Body of pancreas (tissue), 4 donors: Measurements from ENCODE around the gene YPEL4. TPM values are rescaled to one million over a fixed set of nuclear protein-coding genes. Genes with fewer than 3 reads are reported as not detected.
A peak's percentile ranks its signal among the peaks of the same experiment; 100 is the strongest.

ENCODE experiments used
- ATAC-seq: fragments of 150-250 bp; one replicate; pipeline ENCODE4 v1.9.1; 2016
- DNase-seq, 4 donors: peaks; one replicate each; pipeline ENCODE4 v3.0.0-alpha.2; 2019
- H3K27ac ChIP-seq, 4 donors: fragments of 200-600 bp; sonication (generic); 1 replicate in 3 of 4; 2 replicates in 1 of 4; pipeline versions ENCODE4 v1.5.1 to v1.6.1; 2016 to 2019; ENCODE audit warnings: mild to moderate bottlenecking in 1 of 4, mixed read lengths in 1 of 4, moderate library complexity in 1 of 4
- H3K27me3 ChIP-seq, 2 donors: fragments of 200-600 bp; sonication (generic); one replicate each; pipeline ENCODE4 v1.6.0; 2016; ENCODE audit warnings: mild to moderate bottlenecking in 1 of 2
- H3K36me3 ChIP-seq, 2 donors: fragments of 200-600 bp; sonication (generic); replicated peaks in 1 of 2; 2 replicates each; pipeline ENCODE4 v1.5.1; 2016; ENCODE audit warnings: low read depth in 2 of 2; ENCODE audit not compliant: insufficient read depth in 1 of 2
- H3K4me1 ChIP-seq: fragments of 200-600 bp; sonication (generic); one replicate; pipeline ENCODE4 v1.6.0; 2016
- H3K4me3 ChIP-seq, 2 donors: fragments of 200-600 bp; sonication (generic); 1 replicate in 1 of 2; 2 replicates in 1 of 2; pipeline ENCODE4 v1.5.1; 2016 to 2019
- H3K9me3 ChIP-seq, 3 donors: fragments of 200-600 bp; sonication (generic); 1 replicate in 2 of 3; 2 replicates in 1 of 3; pipeline ENCODE4 v1.5.1; 2016
- POLR2A ChIP-seq, 3 donors: fragments of 450-650 bp; IDR thresholded peaks; one replicate each; pipeline ENCODE4 v1.6.1; 2016; ENCODE audit warnings: antibody characterized with exemption in 3 of 3, mild to moderate bottlenecking in 2 of 3
- WGBS, 2 donors: methylation state at CpG; one replicate each; pipeline ENCODE4 v1.1.5; 2017; 5-methylcytosine and 5-hydroxymethylcytosine counted together
- intact Hi-C: fragments of 100-400 bp; cut with DNase I; formaldehyde crosslinking; loops from one replicate; pipeline ENCODE4 v1.15.1; 2023
- total RNA-seq, 2 donors: library from RNA; depleted of rRNA; stranded (reverse); fragments of >200 nt; gene quantifications; one replicate each; pipeline ENCODE4 v1.1.0, GENCODE V29; 2016
- TF ChIP-seq, protein P1 (sequence below), 7 experiments: fragments of 450-650 bp in 4 of 7; fragments of 200-600 bp in 3 of 7; sonication (generic) in 3 of 7; IDR thresholded peaks; one replicate each; pipeline ENCODE4 v1.5.1; 2016 to 2019; ENCODE audit warnings: antibody characterized with exemption in 7 of 7

Gene YPEL4
- total RNA-seq, 2 donors from 2014 or later = 0.26 TPM; not detected in 1

DNA sequence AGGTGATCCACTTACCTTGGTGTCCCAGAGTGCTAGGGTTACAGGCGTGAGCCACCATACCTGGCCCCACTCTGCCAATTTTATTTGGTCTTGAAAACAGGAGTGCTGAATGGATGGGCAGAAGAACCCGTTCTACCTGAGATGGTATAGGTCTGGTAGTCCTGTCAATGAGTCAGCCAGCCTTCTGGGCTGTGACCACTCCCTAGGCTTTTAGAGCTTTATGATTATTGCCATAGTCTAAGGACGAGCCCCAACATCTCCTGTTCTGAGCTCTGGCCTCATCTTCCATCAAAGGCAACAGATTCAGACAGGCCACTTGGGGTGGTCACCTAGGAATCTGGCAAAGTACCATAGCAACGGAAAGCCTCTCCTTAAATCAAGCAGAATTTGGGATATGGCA lies 29.7 kb upstream of the YPEL4 start:
- no peak for TF ChIP-seq POLR2A (IDR thresholded peaks at IDR 0.05)
- TF ChIP-seq, protein P1, sequence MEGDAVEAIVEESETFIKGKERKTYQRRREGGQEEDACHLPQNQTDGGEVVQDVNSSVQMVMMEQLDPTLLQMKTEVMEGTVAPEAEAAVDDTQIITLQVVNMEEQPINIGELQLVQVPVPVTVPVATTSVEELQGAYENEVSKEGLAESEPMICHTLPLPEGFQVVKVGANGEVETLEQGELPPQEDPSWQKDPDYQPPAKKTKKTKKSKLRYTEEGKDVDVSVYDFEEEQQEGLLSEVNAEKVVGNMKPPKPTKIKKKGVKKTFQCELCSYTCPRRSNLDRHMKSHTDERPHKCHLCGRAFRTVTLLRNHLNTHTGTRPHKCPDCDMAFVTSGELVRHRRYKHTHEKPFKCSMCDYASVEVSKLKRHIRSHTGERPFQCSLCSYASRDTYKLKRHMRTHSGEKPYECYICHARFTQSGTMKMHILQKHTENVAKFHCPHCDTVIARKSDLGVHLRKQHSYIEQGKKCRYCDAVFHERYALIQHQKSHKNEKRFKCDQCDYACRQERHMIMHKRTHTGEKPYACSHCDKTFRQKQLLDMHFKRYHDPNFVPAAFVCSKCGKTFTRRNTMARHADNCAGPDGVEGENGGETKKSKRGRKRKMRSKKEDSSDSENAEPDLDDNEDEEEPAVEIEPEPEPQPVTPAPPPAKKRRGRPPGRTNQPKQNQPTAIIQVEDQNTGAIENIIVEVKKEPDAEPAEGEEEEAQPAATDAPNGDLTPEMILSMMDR (IDR thresholded peaks at IDR 0.05) = no peak
- no peaks in the 10 kb centered on the region for H3K9me3 ChIP-seq
- H3K4me3 ChIP-seq = no peak overlapping the region
- no peak for DNase-seq
- no peaks in the 10 kb centered on the region for H3K27me3 ChIP-seq
- peak overlapping the region in 1 of 4 donors; percentile 21 for H3K27ac ChIP-seq
- H3K36me3 ChIP-seq = peaks cover 0 to 9% of the 10 kb centered on the region in 2 donors
- ATAC-seq = no peak
- intact Hi-C loops = no loop called here
- H3K4me1 ChIP-seq = peaks cover 30% of the 10 kb centered on the region
- WGBS, 2 donors = 77 to 100% methylated on average over 1 to 4 of the region's 4 CpGs

DNA sequence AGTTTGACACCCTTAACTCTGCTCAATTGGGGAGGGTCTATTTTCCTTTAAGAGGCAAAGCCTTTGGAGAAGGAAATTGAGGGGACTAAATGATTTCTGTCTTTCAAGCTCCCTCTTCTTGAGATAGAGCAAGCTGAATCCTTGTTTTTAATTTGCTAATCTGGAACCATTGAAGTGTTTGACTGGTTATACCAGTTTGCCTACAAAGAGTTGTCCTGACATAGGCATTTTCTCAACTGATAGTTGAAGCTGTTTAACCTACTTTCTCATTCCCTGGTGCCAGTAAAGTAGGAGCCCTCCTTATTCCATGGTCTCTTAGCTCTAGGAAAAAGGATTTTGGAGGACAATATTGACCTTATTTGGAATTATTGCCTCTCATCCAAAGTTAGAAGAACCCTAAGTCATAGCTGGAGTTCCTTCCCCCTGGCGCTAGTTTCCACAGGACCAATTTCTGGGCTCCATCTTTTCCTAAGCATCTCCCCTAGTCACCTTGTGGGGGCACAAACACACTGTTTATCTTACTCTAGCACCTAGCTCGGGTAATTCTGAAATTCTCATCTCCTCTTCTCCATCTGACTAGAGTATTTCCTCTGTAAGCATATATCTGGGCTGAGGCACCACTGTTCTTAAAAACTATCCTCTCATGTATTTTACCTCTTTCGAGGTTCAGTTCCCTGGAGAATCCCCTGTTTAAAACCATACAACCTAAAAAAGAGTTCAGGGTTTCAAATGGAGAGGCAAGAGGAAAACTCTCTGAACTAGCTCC lies 25.6 kb upstream of the YPEL4 start:
- no peak for DNase-seq
- Histone ChIP-seq H3K36me3 (peaks cover 0 to 6% of the 10 kb centered on the region in 2 donors), H3K27me3 (no peaks in the 10 kb centered on the region), H3K9me3 (no peaks in the 10 kb centered on the region), H3K27ac (peak overlapping the region in 1 of 4 donors; percentile 21), H3K4me1 (peaks cover 30% of the 10 kb centered on the region), H3K4me3 (no peak overlapping the region)
- no peak for ATAC-seq
- TF ChIP-seq, protein P1 (IDR thresholded peaks at IDR 0.05) = no peak
- TF ChIP-seq POLR2A (IDR thresholded peaks at IDR 0.05) = no peak
- intact Hi-C loops = no loop called here
- 80 to 82% methylated on average over 3 of the region's 3 CpGs for WGBS, 2 donors

DNA sequence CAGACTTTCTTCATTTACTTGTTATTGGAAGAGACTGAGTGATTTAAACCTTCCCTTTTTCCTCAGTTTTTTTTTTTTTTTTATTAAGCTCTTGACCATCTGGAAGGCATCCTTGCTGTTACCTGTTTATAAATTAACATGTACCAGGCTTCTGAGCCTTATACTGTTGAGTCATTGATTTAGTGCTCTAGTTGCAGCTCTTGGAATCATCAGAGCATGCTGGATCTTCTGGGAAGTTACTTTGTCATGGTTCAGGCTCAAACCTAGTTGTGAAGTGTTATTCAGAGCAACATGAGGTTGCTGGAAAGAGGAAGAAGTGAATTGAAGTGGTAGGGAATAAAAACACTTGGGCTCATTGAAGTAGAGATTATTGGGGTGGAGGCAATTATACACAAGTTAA lies 24.5 kb upstream of the YPEL4 start:
- Histone ChIP-seq H3K4me1 (peaks cover 28% of the 10 kb centered on the region), H3K27me3 (no peaks in the 10 kb centered on the region), H3K4me3 (no peak overlapping the region), H3K9me3 (no peaks in the 10 kb centered on the region), H3K27ac (no peak overlapping the region), H3K36me3 (peaks cover 0 to 6% of the 10 kb centered on the region in 2 donors)
- intact Hi-C loops = no loop called here
- TF ChIP-seq, protein P1 (IDR thresholded peaks at IDR 0.05) = no peak
- TF ChIP-seq POLR2A (IDR thresholded peaks at IDR 0.05) = no peak
- ATAC-seq (no peak), DNase-seq (no peak)

DNA sequence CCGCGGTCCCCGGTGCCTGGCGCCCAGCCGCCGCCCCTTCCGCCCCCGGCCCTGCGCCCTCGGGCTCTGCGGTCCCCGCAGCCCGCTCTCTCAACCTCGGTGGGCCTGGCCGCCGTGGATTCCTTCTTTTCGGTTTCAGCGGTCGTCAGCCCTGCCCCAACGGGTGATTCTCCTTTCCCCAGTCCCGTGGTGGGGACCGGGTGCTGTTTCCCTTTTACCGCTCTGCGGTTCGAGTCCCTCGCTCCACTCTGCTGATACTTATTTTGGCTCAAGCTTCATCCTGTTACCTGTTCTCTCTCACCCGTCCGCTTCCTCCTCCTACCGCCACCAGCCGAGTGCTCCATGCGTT lies 18.7 kb upstream of the YPEL4 start:
- TF ChIP-seq, protein P1 (IDR thresholded peaks at IDR 0.05) = no peak
- TF ChIP-seq POLR2A (IDR thresholded peaks at IDR 0.05) = no peak
- Histone ChIP-seq H3K27me3 (no peaks in the 10 kb centered on the region), H3K4me1 (peaks cover 25% of the 10 kb centered on the region), H3K9me3 (no peaks in the 10 kb centered on the region), H3K36me3 (peaks cover 0 to 3% of the 10 kb centered on the region in 2 donors), H3K4me3 (peak overlapping the region; percentile 73 to 95), H3K27ac (peak overlapping the region; percentile 97 to 99 (median 98))
- DNase-seq (peak in 1 of 4 donors; percentile 28), ATAC-seq (peak; percentile 1)
- intact Hi-C loops = loop anchor here (10.0 kb wide), 1 partner anchor 46 kb away; the partner anchor contains the start of genes MED19 and TMX2
- WGBS, 2 donors = 1% methylated on average over 14 to 30 of the region's 31 CpGs
